ENCODE results near the gene SNORC. TPM values are rescaled to one million over a fixed set of nuclear protein-coding genes. Genes with fewer than 3 reads are reported as not detected.

The SNORC gene
- total RNA-seq, 1 donor from 2014 or later: 2.8 TPM

GRCh38 chr2:232883116-232883721 lies 13.2 kb downstream of the SNORC start:
- H3K27ac Mint-ChIP-seq: no peak overlapping the region
- no peaks in the 10 kb centered on the region for H3K9me3 Mint-ChIP-seq (ENCODE audit: low read depth)
- no peaks in the 10 kb centered on the region for H3K36me3 Mint-ChIP-seq (ENCODE audit: insufficient read depth)
- no peak overlapping the region for H3K4me3 Mint-ChIP-seq (ENCODE audit: low read depth)
- no peak for DNase-seq (ENCODE audit: low spot score, unreplicated experiment)
- TF ChIP-seq CTCF (IDR thresholded peaks at IDR 0.05; ENCODE audit: unreplicated experiment): no peak
- peaks cover 4% of the 10 kb centered on the region for H3K27me3 Mint-ChIP-seq
- no peaks in the 10 kb centered on the region for H3K4me1 Mint-ChIP-seq (ENCODE audit: low read depth)

- Mint-ChIP-seq H3K27ac (no peak overlapping the region), H3K27me3 (peaks cover 4% of the 10 kb centered on the region), H3K9me3 (ENCODE audit: low read depth) (no peaks in the 10 kb centered on the region), H3K36me3 (ENCODE audit: insufficient read depth) (no peaks in the 10 kb centered on the region), H3K4me1 (ENCODE audit: low read depth) (no peaks in the 10 kb centered on the region), H3K4me3 (ENCODE audit: low read depth) (no peak overlapping the region)
- no peak for DNase-seq (ENCODE audit: low spot score, unreplicated experiment)
- no peak for TF ChIP-seq CTCF (IDR thresholded peaks at IDR 0.05; ENCODE audit: unreplicated experiment)
Observed at GRCh38 chr2:232884001-232884421, 13.9 kb downstream of the SNORC start.

DNA sequence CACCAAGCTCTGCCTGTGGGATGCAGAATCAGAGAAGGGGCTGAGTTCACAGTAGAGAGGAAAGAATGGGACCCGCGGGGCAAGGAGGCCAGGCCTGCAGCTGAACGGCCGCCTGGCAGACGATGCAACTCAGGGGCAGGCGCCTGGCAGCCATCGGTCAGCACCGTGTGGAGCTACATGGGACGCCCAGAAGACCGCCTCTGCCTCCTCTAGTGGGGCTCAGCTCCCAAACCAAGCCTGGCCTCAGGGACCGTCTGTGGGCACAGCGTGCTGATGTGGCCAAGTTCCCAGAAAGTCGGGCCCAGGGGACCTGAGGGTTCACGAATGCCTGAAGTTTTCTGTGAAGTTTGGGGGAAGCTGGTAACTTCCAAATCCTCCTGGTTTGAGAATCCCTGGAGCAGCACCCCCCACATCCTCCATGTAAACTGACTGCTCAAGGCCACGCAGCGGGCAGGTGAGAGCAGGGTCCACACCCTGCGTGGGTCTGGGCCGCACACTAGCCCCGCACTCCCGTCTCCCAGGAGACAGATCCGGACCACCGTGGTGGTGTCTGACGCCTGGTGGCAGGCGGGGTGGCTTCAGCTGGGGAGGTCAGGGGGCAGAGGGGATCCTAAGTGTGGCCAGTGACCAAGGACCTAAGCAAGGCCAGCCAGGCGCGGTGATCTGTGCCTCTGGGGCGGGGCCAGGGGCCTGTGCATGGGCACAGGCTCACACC lies 14.6 kb downstream of the SNORC start:
- H3K9me3 Mint-ChIP-seq (ENCODE audit: low read depth): no peaks in the 10 kb centered on the region
- DNase-seq (ENCODE audit: low spot score, unreplicated experiment): no peak

GRCh38 chr2:232885264-232885961 lies 15.3 kb downstream of the SNORC start:
- Mint-ChIP-seq H3K9me3 (ENCODE audit: low read depth) (no peaks in the 10 kb centered on the region), H3K4me3 (ENCODE audit: low read depth) (no peak overlapping the region), H3K27ac (no peak overlapping the region), H3K27me3 (peaks cover 4% of the 10 kb centered on the region), H3K4me1 (ENCODE audit: low read depth) (no peaks in the 10 kb centered on the region), H3K36me3 (ENCODE audit: insufficient read depth) (no peaks in the 10 kb centered on the region)
- no peak for DNase-seq (ENCODE audit: low spot score, unreplicated experiment)
- TF ChIP-seq CTCF (IDR thresholded peaks at IDR 0.05; ENCODE audit: unreplicated experiment): no peak

More for the DNA sequence above, 14.6 kb downstream of the SNORC start:
- TF ChIP-seq CTCF (IDR thresholded peaks at IDR 0.05; ENCODE audit: unreplicated experiment): no peak
- Mint-ChIP-seq H3K4me1 (ENCODE audit: low read depth) (no peaks in the 10 kb centered on the region), H3K4me3 (ENCODE audit: low read depth) (no peak overlapping the region), H3K27ac (peak overlapping the region; percentile 76), H3K27me3 (peaks cover 4% of the 10 kb centered on the region), H3K36me3 (ENCODE audit: insufficient read depth) (no peaks in the 10 kb centered on the region)

- DNase-seq (ENCODE audit: low spot score, unreplicated experiment): no peak
- Mint-ChIP-seq H3K9me3 (ENCODE audit: low read depth) (no peaks in the 10 kb centered on the region), H3K4me3 (ENCODE audit: low read depth) (no peak overlapping the region), H3K36me3 (ENCODE audit: insufficient read depth) (no peaks in the 10 kb centered on the region), H3K27ac (no peak overlapping the region), H3K27me3 (peaks cover 4% of the 10 kb centered on the region), H3K4me1 (ENCODE audit: low read depth) (peaks cover 6% of the 10 kb centered on the region)
- no peak for TF ChIP-seq CTCF (IDR thresholded peaks at IDR 0.05; ENCODE audit: unreplicated experiment)
Observed at GRCh38 chr2:232886176-232886575, 16.1 kb downstream of the SNORC start.

Data from progenitor cell of endocrine pancreas (in vitro differentiated cells).